HG03457 (cell line): ENCODE data around the gene CAMLG.
"Not testable (repeated sequence)": the region's sequence is repeated elsewhere in the genome, so short reads cannot be mapped to it uniquely, and the experiment has no call there.

Source experiments
- ATAC-seq: cut with Tn5 transposase; IDR thresholded peaks from one replicate; pipeline ENCODE4 v1.9.1; 2021; ENCODE audit warnings: moderate number of reproducible peaks; ENCODE audit not compliant: unreplicated experiment

CAMLG gene

GRCh38 chr5:134738133-134738962, at the start of gene CAMLG:
CAMLG (plus strand) TSS chr5:134738548; CDS start chr5:134738621, 73 bp downstream.
- peak; percentile 89 for ATAC-seq

- not testable (repeated sequence) for ATAC-seq
Observed at GRCh38 chr5:134690144-134690543, 48.2 kb upstream of the CAMLG start.

DNA sequence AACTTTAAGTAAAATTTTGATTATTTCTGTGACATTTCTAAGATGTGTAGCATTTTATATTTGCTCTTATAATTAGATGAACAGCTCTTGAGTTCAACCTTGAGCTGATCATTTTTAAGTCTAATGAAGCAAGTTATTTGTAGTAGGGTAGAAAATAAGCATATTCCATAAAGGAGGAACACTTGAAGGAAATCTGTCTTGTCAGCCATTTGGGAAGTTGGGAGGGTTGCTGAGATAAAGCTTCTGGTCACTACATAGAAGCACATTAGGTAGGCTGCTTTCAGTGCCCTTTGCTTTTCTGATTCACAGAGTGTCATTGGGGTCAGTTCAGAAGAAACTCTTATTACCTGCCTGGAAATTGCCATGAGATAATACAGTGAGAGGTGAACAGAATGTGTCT, 45.6 kb upstream of the CAMLG start:
- ATAC-seq: no peak

GRCh38 chr5:134708301-134708700, 30.0 kb upstream of the CAMLG start:
- ATAC-seq: no peak

DNA sequence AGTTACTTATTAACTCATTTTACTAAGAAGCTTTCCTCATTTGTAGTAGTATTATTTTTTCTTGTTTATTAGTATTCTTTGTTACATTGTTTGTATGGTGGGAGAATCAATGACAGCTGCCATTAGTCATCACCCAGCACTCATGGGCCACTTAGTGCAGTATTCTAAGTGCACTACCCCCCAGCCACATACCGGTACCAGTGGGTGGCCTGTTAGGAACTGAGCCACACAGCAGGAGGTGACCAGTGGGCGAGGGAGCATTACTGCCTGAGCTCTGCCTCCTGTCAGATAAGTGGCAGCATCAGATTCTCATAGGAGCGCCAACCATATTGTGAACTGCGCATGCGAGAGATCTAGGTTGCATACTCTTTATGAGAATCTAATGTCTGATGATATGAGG, 24.2 kb upstream of the CAMLG start:
- ATAC-seq: no peak

DNA sequence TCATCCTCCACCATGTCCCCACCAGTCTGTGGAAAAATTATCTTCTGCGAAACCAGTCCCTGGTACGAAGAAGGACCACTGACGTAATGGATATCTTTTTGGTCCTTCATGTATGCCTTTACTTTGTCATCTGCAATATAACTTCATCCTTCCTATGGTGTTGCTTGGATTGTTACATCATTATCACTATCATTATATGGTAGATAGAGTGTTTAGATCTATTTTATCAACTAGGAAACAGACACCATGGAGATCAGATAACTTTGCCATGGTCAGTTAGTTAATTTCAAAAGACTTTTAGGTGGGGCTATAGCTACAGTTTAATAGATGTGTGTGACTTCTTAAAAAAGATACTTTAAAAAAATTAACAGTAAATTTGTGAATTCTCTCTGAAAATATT, 23.8 kb upstream of the CAMLG start:
- no peak for ATAC-seq

DNA sequence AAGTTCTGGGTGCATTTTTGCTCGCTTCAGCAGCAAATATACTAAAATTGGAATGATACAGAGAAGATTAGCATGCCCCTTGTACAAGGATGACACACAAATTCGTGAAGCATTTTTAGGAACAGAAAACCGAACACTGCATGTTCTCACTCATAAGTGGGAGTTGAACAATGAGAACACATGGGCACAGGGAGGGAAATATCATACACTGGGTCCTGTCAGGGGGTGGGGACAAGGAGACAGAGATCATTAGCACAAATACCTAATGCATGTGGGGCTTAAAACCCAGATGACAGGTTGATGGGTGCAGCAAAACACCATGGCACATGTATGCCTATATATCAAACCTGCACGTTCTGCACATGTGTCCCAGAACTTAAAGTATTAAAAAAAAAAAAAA, 22.9 kb upstream of the CAMLG start:
- ATAC-seq: not testable (repeated sequence)

- no peak for ATAC-seq
Observed at GRCh38 chr5:134724872-134725271, 13.5 kb upstream of the CAMLG start.

GRCh38 chr5:134732819-134733218, 5.5 kb upstream of the CAMLG start:
- ATAC-seq: no peak

DNA sequence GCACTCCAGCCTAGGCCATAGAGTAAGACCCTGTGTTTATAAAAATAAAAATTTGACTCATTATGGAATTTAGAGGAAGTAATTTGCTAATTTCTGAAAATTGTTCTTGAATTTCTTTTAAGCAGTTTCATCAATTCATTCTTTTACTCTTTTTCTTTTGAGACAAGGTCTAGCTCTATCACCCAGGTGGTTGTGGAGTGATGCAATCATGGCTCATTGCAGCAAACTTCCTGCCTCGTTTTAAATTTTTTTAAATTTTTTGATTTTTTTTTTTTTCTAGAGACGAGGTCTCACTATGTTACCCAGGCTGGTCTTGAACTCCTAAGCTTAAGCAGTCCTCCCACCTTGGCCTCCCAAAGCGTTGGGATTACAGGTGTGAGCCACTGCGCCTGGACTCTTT, 3.1 kb upstream of the CAMLG start:
- no peak for ATAC-seq

- ATAC-seq: no peak
Observed at GRCh38 chr5:134736173-134736812, 2.1 kb upstream of the CAMLG start.

GRCh38 chr5:134738963-134739661, 764 bp downstream of the CAMLG start:
- ATAC-seq: no peak

DNA sequence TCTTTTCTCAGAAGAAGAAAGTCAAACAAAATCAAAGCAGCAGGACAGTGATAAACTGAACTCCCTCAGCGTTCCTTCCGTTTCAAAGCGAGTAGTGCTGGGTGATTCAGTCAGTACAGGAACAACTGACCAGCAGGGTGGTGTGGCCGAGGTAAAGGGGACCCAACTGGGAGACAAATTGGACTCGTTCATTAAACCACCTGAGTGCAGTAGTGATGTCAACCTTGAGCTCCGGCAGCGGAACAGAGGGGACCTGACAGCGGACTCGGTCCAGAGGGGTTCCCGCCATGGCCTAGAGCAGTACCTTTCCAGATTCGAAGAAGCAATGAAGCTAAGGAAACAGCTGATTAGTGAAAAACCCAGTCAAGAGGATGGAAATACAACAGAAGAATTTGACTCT, 2.7 kb downstream of the CAMLG start:
- ATAC-seq: no peak

DNA sequence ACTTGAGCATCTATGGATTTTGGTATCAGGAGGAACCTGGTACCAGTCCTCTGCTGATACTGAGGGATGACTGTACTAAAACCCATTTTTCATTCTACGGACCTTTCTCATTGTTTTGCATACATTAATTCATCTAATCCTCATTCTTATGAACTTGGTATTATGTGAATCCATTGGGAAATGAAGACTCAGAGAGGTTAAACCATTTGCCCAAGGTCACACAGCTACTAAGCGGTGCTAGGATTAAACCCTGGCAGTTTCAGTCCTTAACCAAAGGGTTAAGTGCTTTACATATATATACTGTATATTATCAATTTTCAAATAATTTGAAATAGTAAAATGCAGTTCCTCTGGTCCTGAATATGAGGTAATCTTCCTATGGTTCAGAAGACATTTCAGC, 3.8 kb downstream of the CAMLG start:
- no peak for ATAC-seq

DNA sequence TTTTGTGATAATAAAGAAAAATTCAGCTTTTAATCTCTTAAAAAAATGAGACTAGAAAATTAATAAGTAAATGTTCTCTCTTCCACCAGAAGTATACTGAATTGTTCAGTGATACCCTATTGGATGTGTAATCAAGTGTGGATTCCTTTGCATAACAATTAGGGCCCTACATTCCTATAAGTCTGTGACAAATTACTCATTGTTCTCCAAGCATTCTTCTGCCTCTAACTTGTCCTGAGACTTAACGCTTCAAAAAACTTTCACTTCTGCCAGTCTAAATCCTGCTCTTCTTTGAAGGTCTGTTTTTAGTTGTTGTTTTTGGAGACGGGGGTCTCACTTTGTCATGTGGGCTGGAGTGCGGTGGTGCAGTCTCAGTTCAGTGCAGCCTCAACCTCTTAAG, 11.1 kb downstream of the CAMLG start:
- no peak for ATAC-seq

DNA sequence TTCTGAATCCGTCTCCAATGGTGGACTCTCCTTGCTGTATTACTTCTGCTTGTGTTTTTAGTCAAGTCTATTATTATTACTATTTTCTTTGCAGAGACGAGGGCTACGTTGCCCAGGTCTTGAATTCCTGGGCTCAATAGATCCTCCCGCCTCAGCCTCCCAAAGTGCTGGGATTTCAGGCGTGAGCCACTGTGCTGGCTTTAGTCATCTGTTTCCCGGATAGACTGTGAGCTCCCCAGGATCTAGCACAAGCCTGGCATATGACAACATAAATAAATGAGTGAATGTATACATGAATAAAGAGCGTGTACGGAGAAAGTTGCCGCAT, 19.8 kb downstream of the CAMLG start:
- ATAC-seq: no peak

GRCh38 chr5:134758504-134759341, 20.4 kb downstream of the CAMLG start, which contains the start of gene DDX46:
DDX46 (plus strand) TSS chr5:134758779; CDS start chr5:134758939, 160 bp downstream.
- ATAC-seq: peak; percentile 92

DNA sequence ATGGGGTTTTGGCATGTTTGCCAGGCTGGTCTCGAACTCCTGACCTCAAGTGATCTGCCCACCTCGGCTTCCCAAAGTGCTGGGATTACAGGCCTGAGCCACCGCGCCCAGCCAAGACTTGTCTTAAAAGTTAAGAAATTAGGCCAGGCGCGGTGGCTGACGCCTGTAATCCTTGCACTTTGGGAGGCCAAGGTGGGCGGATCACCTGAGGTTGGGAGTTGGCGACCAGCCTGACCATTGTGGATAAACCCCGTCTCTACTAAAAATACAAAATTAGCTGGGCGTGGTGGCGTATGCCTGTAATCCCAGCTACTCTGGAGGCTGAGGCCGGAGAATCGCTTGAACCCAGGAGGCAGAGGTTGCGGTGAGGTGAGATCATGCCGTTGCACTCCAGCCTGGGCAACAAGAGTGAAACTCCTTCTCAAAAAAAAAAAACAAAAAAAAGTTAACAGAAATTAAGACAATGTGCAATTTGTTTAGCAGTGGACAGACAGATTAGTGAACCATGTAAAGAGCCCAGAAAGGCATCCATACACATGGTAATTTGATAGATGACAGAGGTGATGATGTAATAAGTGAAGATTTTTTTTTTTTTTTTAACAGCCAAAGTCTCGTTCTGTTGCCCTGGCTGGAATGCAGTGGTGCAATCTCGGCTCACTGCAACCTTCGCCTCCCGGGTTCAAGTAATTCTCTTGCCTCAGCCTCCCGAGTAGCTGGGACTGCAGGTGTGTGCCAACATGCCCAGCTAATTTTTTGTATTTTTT, 29.4 kb downstream of the CAMLG start:
- ATAC-seq: not testable (repeated sequence)

DNA sequence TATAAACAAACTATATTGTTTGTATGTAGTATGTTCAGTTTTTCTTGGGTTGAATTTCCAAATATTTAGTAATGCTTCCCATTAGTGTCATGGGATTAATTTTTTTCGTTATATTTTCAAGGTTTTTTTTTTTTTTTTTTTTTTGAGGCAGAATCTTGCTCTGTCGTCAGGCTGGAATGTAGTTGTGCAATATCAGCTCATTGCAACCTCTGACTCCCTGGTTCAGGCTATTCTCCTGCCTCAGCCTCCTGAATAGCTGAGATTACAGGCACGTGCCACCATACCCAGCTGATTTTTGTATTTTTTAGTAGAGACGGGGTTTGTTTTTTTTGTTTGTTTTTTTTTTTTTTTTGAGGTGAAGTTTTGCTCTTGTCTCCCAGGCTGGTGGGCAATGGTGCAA, 30.9 kb downstream of the CAMLG start:
- ATAC-seq: no peak

DNA sequence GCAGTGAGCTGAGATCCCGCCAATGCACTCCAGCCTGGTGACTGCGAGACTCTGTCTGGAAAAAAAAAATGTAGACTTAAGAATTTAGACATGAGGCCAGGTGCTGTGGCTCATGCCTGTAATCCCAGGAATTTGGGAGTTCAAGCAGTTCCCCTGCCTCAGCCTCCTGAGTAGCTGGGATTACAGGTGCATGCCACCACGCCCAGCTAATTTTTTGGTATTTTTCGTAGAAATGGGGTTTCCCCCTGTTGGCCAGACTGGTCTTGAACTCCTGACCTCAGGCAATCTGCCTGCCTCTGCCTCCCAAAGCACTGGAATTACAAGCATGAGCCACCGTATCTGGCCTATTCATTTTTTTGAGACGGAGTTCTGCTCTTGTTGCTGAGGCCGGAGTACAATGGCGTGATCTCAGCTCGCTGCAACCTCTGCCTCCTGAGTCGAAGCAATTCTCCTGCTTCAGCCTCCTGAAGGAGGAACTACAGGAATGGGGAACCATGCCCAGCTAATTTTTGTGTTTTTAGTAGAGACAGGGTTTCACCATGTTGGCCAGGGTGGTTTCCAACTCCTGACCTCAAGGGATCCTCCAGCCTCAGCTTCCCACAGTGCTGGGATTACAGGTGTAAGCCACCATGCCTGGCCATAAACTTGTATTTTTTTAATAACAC, 34.2 kb downstream of the CAMLG start:
- no peak for ATAC-seq
